KG1 (cell line): ENCODE results near the gene LRRC3.
"Not testable (repeated sequence)": the region's sequence is repeated elsewhere in the genome, so short reads cannot be mapped to it uniquely, and the experiment has no call there.

Source experiments
- DNase-seq: peaks from one replicate; lab custom pipeline; 2025; lab: John Stamatoyannopoulos, UW

Gene LRRC3

DNA sequence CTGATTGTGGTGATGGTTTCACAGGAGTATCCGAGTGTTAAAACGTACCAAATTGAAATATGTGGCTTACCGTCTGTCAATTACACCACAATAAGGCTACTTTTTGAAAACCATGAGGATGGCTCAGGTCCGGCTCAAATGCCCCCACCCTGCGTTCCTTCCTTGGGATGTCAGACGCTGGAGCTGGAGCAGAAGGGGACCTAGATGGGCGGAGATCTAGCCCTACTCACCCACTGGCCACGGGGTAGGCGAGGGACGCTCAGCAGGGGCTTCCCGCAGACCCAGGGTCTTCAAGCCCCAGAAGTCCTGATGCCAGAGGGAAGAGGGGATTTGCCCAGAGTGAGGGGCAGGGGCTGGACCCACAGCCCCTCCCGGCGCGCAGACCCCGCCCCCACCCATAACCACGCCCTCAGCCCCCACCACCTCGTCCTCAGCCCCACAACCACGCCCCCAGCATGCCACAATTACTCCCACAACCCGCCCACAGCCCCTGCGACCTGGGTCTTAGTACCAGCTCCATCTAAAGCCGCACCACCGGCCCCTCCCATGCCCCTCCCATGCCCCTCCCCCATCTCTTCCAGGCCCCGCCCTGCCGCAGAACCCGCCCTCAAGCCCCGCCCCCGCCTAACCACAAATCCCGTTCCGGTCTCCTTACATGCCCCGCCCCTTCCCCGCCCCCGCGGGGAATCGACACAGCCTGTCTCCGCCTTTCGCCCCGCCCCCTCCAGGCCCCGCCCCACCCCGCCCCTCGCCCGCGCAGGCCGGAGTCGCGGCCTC lies at the start of gene LRRC3:
Gene LRRC3 (plus strand): TSS at position 764 of the 777 bp plus-strand sequence. CDS start 1,135 bp downstream, outside the sequence.
- DNase-seq, result no peak

DNA sequence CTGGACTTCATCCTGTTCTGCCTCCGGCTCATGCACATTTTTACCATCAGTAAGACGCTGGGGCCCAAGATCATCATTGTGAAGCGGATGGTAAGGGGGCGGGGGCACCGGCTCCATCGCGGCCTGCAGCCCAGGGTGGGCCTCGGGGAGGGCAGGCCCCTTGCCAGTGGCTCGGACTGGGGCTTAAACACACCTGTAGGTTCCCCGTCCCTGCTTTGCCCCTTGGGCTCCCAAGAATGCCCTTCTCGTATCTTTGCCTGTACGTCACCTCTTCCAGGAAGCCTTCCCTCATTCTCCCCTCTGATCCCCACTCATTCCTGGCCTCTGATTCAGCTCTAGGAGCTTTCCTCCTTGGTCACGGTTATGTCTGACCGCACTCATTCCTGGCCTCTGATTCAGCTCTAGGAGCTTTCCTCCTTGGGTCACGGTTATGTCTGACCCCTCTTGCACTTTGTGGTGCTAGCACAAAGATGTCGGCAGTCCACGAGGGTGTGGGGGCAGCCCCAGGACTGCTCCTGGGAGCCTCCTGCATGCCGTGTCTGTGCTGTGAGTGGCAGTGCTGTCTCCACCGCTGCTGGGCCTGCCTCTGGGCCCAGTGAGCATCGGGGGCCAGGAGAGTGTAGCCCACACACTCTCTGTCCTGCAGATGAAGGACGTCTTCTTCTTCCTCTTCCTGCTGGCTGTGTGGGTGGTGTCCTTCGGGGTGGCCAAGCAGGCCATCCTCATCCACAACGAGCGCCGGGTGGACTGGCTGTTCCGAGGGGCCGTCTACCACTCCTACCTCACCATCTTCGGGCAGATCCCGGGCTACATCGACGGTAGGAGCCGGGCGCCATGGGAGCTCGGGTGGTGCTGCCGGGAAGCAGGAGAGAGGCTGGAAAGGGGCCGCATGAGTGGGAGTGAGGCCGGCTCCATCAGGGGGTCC lies 49.1 kb upstream of the LRRC3 start:
- no peak for DNase-seq

GRCh38 chr21:44406953-44407352 lies 48.4 kb upstream of the LRRC3 start:
- no peak for DNase-seq

DNA sequence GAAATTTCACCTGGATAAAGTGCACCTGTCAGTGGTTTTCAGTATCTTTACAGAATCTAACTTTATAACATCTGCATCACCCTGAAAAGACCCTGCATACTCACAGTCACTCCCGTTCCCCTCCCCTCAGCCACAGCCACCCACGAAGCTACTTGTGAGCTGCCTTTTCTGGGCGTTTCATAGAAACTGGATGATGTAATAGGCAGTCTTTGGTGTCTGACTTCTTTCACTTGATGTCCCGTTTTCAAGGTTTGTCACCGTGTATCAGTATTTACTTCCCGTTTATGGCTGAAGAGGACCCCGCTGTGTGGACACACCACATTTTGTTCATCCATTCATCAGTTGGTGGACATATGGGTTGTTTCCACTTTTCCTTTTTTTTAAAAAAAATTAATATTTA lies 47.8 kb upstream of the LRRC3 start:
- DNase-seq, result no peak

- no peak for DNase-seq
Observed at GRCh38 chr21:44408226-44408625, 47.1 kb upstream of the LRRC3 start.

GRCh38 chr21:44413566-44414290 lies 41.6 kb upstream of the LRRC3 start:
- no peak for DNase-seq

DNA sequence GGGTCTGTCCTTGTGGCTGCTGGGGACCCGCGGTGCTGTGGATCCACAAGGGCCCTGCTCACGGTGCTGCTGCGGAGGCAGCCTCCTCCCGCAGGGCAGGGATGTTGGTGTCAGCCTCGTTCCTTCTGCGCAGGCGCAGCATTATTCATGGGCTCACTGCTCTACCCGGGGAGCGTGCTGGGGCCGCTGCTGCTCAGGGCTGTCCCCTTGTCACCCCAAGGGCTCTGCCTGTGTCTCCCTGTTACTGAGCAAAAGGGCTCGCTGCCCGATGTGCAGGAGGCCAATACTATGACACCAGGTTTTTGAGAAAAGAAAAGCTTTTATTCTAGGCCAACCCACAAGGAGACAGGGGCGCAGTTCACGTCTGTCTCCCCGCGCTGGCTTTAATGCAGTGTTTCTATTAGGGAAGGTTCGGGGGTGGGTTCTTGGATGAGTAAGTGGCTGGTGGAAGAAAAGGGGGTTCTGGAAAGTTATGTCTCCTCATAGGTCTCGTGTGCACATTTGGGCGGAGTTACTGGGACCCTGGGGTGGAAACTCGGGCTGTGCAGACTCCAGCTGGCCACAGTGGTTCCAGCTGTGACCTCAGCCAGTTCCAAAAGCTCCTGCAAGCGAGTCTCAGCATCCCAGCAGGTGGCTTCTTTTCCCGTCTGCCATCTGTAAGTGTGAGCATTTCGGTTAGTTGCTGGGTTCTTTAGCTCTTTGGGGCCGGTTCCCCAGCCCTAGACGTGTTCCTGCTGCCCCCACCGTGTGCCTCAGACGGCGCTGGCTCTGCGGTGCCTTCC lies 40.8 kb upstream of the LRRC3 start:
- no peak for DNase-seq

GRCh38 chr21:44415073-44416025 lies 40.0 kb upstream of the LRRC3 start:
- no peak for DNase-seq

DNA sequence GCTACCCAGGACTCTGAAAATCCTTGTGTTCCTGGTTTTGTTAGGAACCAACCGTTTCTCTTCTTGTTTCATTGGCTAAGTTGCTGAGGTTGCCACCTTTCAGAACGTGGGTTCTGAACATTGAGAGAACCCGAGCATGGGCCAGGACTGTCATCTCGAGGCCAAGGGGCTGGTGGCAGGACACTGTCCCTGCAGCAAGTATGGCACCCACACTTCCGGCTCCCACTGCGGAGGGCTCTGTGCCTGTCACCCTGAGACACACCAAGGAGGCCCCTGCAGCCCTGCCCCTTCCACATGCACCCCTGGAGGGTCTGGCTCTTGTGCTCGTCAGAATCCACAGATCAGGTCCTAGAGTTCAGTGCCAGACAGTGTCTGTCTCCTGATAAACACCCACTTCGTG lies 39.1 kb upstream of the LRRC3 start:
- no peak for DNase-seq

GRCh38 chr21:44417621-44418107 lies 37.6 kb upstream of the LRRC3 start:
- DNase-seq, result not testable (repeated sequence)

DNA sequence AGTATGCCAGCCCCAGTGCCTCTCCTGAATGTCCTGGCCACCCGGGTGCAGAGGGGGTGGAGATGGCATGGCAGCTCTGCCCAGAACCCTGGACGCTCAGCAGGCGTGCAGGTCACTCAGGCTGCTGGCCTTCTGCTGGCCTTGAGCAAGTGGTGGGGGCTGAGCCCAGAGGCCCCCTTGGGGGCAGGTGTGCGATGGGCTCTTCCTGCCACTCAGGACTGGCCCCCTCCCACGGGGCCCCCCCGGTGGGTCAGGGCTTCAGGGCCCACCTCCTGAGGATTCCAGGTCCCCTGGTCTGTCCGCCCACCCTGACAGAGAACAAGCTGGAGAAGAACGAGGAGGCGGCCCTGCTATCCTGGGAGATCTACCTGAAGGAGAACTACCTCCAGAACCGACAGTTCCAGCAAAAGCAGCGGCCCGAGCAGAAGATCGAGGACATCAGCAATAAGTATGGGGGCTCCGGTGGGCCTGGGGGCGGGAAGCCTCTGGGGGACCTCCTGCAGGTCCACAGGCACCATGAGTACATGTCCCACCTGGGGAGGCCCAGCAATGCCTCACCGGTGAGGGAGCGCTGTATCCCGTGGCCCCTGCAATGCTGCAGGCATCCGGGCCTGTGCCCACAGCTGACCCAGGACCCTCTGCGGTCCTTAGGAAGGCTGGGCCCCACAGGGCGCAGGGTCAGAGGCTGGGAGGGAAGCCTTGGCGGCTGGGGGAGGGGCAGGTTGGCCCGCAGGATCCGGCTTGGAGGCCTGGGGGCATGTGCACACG lies 37.0 kb upstream of the LRRC3 start:
- DNase-seq, result no peak

DNA sequence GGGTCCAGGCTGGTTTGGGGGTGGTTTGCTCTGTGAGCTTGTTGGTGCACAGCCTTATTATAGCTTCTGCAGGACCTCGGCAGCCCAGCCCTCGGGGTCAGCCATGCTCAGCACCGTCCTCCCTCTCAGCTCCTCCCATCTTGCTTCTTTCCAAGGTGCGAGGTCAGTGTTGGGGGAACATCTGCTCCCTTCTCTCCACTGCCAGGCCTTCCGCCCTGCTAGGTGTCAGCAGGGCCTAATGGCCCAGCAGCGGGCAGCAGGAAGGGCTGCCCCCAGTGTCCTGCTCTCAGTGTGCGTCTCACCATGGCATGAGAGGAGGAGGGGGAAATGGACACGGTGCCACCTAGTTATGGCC lies 36.5 kb upstream of the LRRC3 start:
- no peak for DNase-seq

GRCh38 chr21:44419679-44420078 lies 35.6 kb upstream of the LRRC3 start:
- DNase-seq, result no peak

DNA sequence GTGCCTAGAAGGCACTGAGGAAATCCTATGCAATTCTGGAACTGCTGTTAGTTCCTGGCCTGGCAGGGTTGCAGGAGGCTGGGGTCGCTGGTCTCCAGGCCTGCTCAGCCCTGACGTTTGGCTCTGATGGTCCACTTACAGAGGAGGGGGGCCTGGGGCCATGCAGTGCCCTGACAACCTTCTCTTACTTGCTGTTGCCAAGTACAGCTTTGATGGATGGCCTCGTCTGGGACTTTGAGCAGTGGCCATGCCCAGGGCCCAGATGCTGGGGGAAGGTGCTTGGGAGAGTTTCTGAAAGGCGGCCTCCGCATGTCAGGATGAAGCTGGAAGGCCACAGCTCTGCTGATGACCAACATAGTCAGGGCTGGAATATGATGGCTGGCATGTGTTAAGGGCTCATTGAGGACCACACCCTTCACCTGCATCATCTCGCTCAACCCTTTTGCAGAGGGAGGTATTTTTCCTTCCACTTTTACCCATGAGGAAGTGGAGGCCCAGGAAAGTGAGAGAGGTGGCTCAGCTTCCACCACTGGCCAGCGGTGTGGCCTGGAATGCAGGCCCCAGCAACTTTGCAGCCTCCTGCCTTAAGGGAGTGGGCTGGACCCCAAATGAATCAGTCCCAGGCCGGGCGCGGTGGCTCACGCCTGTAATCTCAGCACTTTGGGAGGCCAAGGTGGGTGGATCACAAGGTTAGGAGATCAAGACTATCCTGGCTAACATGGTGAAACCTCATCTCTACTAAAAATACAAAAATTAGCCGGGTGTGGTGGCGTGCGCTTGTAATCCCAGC lies 34.7 kb upstream of the LRRC3 start:
- no peak for DNase-seq

DNA sequence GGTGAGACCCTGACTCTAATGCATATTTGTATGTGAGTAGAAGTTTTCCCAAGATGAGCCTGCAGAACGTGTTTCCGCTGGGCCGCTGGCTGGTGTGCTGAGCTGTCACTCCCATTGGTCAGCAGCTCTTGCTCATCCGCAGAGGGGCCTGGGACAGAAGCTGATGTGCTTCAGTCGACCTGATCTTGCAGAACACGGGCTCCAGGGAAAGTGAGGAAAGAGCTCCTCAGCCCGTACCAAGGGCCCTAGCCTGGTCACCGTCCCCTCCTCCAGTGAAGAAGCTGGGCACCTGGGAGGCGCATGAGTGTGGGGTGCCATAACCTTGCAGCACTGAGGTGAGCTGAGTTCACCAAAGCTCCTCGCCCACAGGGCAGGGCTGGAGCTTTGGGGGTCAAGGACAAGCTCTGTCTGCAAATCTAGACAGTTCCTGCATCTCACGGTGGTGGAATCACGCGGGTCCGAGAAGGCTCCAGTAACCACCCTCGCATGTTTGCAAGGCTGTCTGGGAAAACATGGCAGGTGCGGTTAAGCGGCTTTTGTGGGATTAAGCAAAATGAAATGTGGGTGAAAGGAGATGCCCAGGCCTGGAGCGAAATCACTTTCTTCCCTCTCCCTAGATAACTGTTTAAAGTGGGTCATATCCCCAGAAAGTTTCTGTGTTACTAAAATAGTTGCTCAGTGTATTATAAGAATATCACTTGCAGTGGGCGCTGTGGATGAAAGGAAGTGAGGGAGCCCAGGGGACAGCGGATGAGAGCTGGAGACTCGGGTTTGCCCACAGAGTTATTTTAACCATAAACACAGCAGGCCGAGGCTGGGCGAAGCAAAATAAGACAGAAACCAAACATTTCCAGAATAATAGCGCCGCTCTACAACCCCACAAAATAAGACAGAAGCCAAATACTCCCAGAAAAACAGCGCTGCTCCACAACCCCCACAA lies 33.1 kb upstream of the LRRC3 start:
- no peak for DNase-seq

DNA sequence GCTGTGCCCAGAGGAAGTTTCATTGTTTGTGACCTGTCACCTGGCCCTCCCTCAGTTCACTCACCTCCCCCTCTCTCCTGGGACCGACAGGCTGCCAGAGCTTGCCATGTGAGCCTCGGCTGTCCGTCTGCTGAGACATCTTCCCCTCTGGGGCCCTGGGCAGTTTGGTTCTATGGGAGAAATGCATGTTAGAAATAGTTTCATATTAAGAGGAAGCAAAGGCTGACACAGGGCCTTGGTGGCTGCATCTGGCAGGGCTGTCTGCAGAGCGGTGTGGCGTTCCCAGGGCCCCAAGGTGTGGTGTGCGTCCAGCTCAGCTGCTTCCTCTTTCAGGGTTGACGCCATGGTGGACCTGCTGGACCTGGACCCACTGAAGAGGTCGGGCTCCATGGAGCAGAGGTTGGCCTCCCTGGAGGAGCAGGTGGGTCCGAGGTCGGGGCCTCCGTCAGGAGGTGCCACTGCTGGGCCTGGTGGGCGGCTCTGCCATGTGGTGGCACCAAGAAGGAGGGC lies 31.9 kb upstream of the LRRC3 start:
- no peak for DNase-seq

DNA sequence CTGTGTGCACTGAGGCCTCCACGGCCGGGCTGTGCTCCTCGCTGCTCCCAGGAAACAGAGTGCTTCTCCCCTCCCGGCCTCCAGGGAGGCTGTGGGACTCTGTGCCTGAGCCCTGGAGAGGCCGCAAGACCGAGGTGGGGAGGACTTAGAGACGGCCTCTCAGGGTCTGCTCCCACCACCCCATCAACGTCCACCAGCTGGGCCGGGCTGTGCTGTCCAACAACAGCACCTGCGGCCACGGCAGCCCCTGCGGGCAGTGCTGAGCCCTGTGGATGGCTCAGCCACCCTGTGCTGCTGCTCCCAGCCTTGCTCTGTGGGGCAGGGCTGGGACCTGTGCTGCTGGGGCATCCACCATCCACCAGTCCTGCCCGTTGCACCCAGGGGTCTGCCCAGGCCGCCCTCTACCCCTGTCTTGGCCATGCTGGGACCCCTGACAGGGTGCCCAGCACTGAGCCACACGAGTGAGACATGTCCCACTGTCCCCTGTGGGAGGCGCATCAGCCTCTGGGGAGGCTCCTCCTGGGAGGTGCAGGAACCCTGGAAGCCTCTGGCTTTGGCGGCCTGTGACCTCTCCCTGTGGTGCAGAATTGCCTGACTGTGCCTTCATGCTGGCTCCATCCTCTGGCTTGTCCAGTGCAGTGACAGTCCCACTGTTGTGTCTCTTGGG lies 31.2 kb upstream of the LRRC3 start:
- DNase-seq, result no peak
